Astrocyte (in vitro differentiated cells and primary cell): ENCODE data around the gene EXOSC1. TPM values are rescaled to one million over a fixed set of nuclear protein-coding genes. Genes with fewer than 3 reads are reported as not detected.

Source experiments
- DNase-seq: peaks from one replicate; pipeline ENCODE4 v3.0.0-alpha.2; 2010; ENCODE audit warnings: low read depth
- FAIRE-seq: peaks from 2 replicates; lab custom pipeline; 2011; peaks lifted over from hg19 to GRCh38; lab: Jason Lieb, UNC
- H2AFZ ChIP-seq: 2 replicates; pipeline ENCODE4 v1.6.0; 2012; ENCODE audit warnings: low read depth, low read length, inconsistent platforms
- H3K27ac ChIP-seq: 2 replicates; pipeline ENCODE4 v1.5.1; 2011; ENCODE audit warnings: low read depth, low read length, inconsistent platforms
- H3K27me3 ChIP-seq: 2 replicates; pipeline ENCODE4 v1.6.0; 2011; ENCODE audit warnings: low read length, inconsistent platforms; ENCODE audit not compliant: insufficient read depth
- H3K36me3 ChIP-seq: 2 replicates; pipeline ENCODE4 v1.5.1; 2011; ENCODE audit warnings: low read length, inconsistent platforms; ENCODE audit not compliant: insufficient read depth
- H3K4me1 ChIP-seq: 2 replicates; pipeline ENCODE4 v1.5.1; 2011; ENCODE audit warnings: low read length, inconsistent platforms; ENCODE audit not compliant: insufficient read depth
- H3K4me2 ChIP-seq: 2 replicates; pipeline ENCODE4 v1.6.0; 2012; ENCODE audit warnings: low read length, inconsistent platforms
- H3K4me3 ChIP-seq: 2 replicates; pipeline ENCODE4 v1.5.1; 2011; ENCODE audit warnings: low read depth, mild to moderate bottlenecking, low read length, inconsistent platforms; ENCODE audit not compliant: insufficient read depth
- H3K79me2 ChIP-seq: 2 replicates; pipeline ENCODE4 v1.6.0; 2012; ENCODE audit warnings: mild to moderate bottlenecking, low read length, inconsistent platforms; ENCODE audit not compliant: insufficient read depth
- H3K9ac ChIP-seq: 2 replicates; pipeline ENCODE4 v1.6.0; 2012; ENCODE audit warnings: mild to moderate bottlenecking, low read length, inconsistent platforms
- H3K9me3 ChIP-seq: 2 replicates; pipeline ENCODE4 v1.5.1; 2012; ENCODE audit warnings: low read depth, mild to moderate bottlenecking, low read length, inconsistent platforms; ENCODE audit not compliant: insufficient read depth
- H4K20me1 ChIP-seq: 2 replicates; pipeline ENCODE4 v1.6.0; 2012; ENCODE audit warnings: low read length, inconsistent platforms; ENCODE audit not compliant: insufficient read depth
- H3K27ac Mint-ChIP-seq: one replicate; pipeline ENCODE4 v1.8.0; 2021; ENCODE audit warnings: mild to moderate bottlenecking, mixed read lengths; ENCODE audit not compliant: unreplicated experiment
- H3K27me3 Mint-ChIP-seq: one replicate; pipeline ENCODE4 v1.8.0; 2021; ENCODE audit warnings: low read depth, mixed read lengths; ENCODE audit not compliant: unreplicated experiment
- H3K36me3 Mint-ChIP-seq: one replicate; pipeline ENCODE4 v1.8.0; 2021; ENCODE audit warnings: low read depth, mixed read lengths; ENCODE audit not compliant: unreplicated experiment
- H3K4me1 Mint-ChIP-seq: one replicate; pipeline ENCODE4 v1.8.0; 2021; ENCODE audit warnings: low read depth, mixed read lengths; ENCODE audit not compliant: unreplicated experiment
- H3K4me3 Mint-ChIP-seq: one replicate; pipeline ENCODE4 v1.8.0; 2021; ENCODE audit warnings: mild to moderate bottlenecking, moderate library complexity, mixed read lengths; ENCODE audit not compliant: unreplicated experiment
- H3K9me3 Mint-ChIP-seq: one replicate; pipeline ENCODE4 v1.8.0; 2021; ENCODE audit warnings: mild to moderate bottlenecking, mixed read lengths; ENCODE audit not compliant: unreplicated experiment
- EZH2 ChIP-seq: IDR thresholded peaks from 2 replicates; pipeline ENCODE4 v1.6.1; 2012; ENCODE audit warnings: mild to moderate bottlenecking, low read length, inconsistent platforms; ENCODE audit not compliant: insufficient read depth
- total RNA-seq: library from RNA; stranded (reverse); gene quantifications from 2 replicates; pipeline ENCODE4 v1.2.1, GENCODE V29; 2021
- TF ChIP-seq, protein P1 (sequence below): IDR thresholded peaks from 2 replicates; pipeline ENCODE4 v1.5.1; 2011; ENCODE audit warnings: low read depth, mild to moderate bottlenecking, inconsistent platforms, low read length, moderate library complexity; ENCODE audit not compliant: insufficient read depth

Gene EXOSC1
- total RNA-seq, 1 donor from 2014 or later = 37.9 TPM

DNA sequence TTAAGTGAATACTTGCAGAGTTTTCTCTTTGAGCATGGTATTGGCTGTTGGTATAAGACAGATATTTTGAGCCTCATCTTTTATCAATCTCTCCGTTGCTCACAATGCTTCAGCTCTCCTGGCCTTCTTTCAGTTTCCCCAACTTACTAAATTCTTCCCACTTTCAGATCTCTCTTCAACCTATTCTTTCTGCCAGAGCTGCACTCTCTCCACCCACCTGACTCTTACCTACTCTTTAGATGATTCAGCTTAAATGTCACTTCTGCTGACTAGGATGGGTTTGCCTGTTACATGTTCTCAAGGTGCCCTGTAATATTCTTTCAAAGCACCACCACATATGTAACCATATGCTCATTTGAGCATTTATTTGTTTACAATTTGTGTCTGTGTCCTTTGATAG is 1.6 kb downstream of the EXOSC1 start:
- Histone ChIP-seq H3K4me3 (no peak overlapping the region), H3K9ac (peak overlapping the region; percentile 94), H3K27ac (no peak overlapping the region), H3K79me2 (peaks cover 56% of the 10 kb centered on the region), H3K4me2 (peak overlapping the region; percentile 92), H3K36me3 (peaks cover 14% of the 10 kb centered on the region), H2AFZ (no peak overlapping the region), H3K27me3 (no peaks in the 10 kb centered on the region), H3K4me1 (peaks cover 18% of the 10 kb centered on the region), H3K9me3 (no peaks in the 10 kb centered on the region), H4K20me1 (peaks cover 26% of the 10 kb centered on the region)
- no peak for TF ChIP-seq EZH2
- TF ChIP-seq, protein P1, sequence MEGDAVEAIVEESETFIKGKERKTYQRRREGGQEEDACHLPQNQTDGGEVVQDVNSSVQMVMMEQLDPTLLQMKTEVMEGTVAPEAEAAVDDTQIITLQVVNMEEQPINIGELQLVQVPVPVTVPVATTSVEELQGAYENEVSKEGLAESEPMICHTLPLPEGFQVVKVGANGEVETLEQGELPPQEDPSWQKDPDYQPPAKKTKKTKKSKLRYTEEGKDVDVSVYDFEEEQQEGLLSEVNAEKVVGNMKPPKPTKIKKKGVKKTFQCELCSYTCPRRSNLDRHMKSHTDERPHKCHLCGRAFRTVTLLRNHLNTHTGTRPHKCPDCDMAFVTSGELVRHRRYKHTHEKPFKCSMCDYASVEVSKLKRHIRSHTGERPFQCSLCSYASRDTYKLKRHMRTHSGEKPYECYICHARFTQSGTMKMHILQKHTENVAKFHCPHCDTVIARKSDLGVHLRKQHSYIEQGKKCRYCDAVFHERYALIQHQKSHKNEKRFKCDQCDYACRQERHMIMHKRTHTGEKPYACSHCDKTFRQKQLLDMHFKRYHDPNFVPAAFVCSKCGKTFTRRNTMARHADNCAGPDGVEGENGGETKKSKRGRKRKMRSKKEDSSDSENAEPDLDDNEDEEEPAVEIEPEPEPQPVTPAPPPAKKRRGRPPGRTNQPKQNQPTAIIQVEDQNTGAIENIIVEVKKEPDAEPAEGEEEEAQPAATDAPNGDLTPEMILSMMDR = no peak
- H3K36me3 Mint-ChIP-seq = peaks cover 2% of the 10 kb centered on the region
- peaks cover 20% of the 10 kb centered on the region for H3K4me1 Mint-ChIP-seq
- no peak overlapping the region for H3K27ac Mint-ChIP-seq
- H3K9me3 Mint-ChIP-seq = no peaks in the 10 kb centered on the region
- FAIRE-seq (no peak), DNase-seq (no peak)
- no peaks in the 10 kb centered on the region for H3K27me3 Mint-ChIP-seq
- H3K4me3 Mint-ChIP-seq = peak overlapping the region; percentile 2

DNA sequence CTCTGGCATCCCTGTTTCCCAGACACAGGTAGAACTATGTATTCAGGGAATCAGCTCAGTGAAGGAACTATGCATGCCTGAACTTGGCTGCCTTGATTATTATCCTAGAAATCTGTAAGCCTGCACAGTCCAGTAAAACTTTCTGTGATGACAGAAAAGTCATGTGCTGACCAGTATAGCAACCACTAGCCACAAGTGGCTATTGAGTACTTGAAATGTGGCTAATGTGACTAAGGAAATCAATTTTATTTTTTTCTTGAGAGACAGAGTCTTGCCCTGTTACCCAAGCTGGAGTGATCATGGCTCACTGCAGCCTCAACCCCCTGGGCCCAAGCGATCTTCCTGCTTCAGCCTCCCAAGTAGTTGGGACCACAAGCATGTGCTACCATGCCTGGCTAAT is 3.5 kb downstream of the EXOSC1 start:
- Mint-ChIP-seq H3K27ac (no peak overlapping the region), H3K4me3 (no peak overlapping the region), H3K9me3 (no peaks in the 10 kb centered on the region), H3K4me1 (peaks cover 10% of the 10 kb centered on the region), H3K36me3 (peaks cover 7% of the 10 kb centered on the region), H3K27me3 (no peaks in the 10 kb centered on the region)
- Histone ChIP-seq H3K79me2 (peaks cover 37% of the 10 kb centered on the region), H3K27me3 (no peaks in the 10 kb centered on the region), H3K4me3 (no peak overlapping the region), H2AFZ (no peak overlapping the region), H3K4me1 (peaks cover 16% of the 10 kb centered on the region), H3K36me3 (peaks cover 14% of the 10 kb centered on the region), H3K27ac (no peak overlapping the region), H3K4me2 (no peak overlapping the region), H3K9ac (no peak overlapping the region), H4K20me1 (peaks cover 10% of the 10 kb centered on the region), H3K9me3 (no peaks in the 10 kb centered on the region)
- TF ChIP-seq, protein P1 = no peak
- TF ChIP-seq EZH2 = no peak
- FAIRE-seq = no peak
- no peak for DNase-seq

DNA sequence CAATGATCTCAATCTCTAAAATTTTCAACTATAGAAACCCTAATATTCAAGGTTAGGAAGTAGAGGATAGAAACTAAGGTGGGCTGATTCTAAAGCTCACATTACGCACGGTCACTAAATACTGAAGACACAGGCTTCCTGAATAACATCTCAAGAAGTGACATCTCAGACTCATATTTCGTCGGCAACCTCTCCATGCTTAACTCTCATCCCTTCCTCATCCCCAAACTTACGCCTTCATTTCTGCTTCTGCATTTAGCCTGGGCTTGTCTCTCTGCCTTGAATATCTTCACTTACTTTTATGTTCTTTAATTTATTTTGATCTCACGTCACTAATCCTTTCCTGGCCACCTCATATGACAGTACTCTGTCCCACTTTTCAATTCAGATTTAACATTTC is 10.6 kb downstream of the EXOSC1 start:
- H3K4me3 Mint-ChIP-seq = no peak overlapping the region
- FAIRE-seq (no peak), DNase-seq (no peak)
- H2AFZ ChIP-seq = no peak overlapping the region
- no peaks in the 10 kb centered on the region for H3K9me3 ChIP-seq
- H3K9me3 Mint-ChIP-seq = no peaks in the 10 kb centered on the region
- peaks cover 20% of the 10 kb centered on the region for H4K20me1 ChIP-seq
- H3K4me3 ChIP-seq = no peak overlapping the region
- no peak overlapping the region for H3K27ac Mint-ChIP-seq
- TF ChIP-seq, protein P1 = no peak
- TF ChIP-seq EZH2 = no peak
- no peak overlapping the region for H3K9ac ChIP-seq
- peaks cover 10% of the 10 kb centered on the region for H3K36me3 Mint-ChIP-seq
- no peaks in the 10 kb centered on the region for H3K27me3 Mint-ChIP-seq
- H3K79me2 ChIP-seq = peaks cover 9% of the 10 kb centered on the region
- no peak overlapping the region for H3K27ac ChIP-seq
- no peaks in the 10 kb centered on the region for H3K4me1 ChIP-seq
- H3K4me2 ChIP-seq = no peak overlapping the region
- peaks cover 32% of the 10 kb centered on the region for H3K36me3 ChIP-seq
- H3K27me3 ChIP-seq = no peaks in the 10 kb centered on the region
- H3K4me1 Mint-ChIP-seq = peaks cover 6% of the 10 kb centered on the region
